Bronchus fibroblast of lung (primary cell): Measurements from ENCODE around the gene S100A12. TPM values are rescaled to one million over a fixed set of nuclear protein-coding genes. Genes with fewer than 3 reads are reported as not detected.

Experiments
- total RNA-seq: library from RNA; depleted of rRNA; stranded (reverse); fragments of >200 nt; gene quantifications from 2 replicates; pipeline ENCODE4 v1.2.3, GENCODE V29; 2015

The S100A12 gene
- not detected in 2 replicates for total RNA-seq

GRCh38 chr1:153375511-153375910 lies at the start of gene S100A12:
Gene S100A12 (minus strand): TSS chr1:153375621. CDS start chr1:153374592, 1,029 bp downstream.

DNA sequence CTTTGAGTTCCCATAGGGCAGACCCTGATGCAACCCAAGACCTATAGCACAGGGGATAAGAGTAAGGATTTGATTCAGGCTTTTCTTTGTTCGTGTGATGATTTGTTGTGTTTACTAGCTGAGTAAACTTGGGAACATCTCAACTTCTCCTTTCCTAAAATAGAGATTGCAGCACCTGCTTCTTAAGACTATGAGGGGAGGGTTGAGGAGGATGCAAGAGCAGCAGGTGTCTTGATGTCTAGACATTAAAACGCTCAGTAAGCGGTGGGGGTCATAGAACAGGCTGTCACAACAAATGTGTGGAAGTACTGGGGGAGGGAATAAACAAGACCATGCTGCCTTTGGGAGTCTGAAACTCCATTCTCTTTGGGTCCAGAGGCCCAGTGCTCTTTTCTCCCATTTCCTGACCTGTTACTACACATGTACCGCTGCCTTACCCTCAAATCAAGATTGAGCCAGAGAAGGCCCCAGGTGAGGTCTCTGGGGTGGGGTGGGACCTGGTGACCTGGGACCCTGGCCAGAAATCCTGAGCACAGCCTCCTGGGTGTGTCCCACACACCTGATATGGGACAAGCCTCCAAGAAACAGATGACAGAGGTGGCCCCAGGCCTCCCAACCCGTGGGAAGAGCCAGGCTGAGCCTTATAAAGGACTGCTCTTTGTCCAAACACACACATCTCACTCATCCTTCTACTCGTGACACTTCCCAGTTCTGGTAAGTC lies 40.6 kb upstream of the S100A12 start, which contains the start of gene S100A7A:
Gene S100A7A (plus strand): TSS at position 671 of the 721 bp plus-strand sequence. CDS start 1,563 bp downstream, outside the sequence.

GRCh38 chr1:153390938-153391710 lies 15.7 kb upstream of the S100A12 start, which contains the start of gene S100A8:
Gene S100A8 (minus strand): TSS chr1:153391073. CDS start chr1:153390535, 538 bp downstream.

DNA sequence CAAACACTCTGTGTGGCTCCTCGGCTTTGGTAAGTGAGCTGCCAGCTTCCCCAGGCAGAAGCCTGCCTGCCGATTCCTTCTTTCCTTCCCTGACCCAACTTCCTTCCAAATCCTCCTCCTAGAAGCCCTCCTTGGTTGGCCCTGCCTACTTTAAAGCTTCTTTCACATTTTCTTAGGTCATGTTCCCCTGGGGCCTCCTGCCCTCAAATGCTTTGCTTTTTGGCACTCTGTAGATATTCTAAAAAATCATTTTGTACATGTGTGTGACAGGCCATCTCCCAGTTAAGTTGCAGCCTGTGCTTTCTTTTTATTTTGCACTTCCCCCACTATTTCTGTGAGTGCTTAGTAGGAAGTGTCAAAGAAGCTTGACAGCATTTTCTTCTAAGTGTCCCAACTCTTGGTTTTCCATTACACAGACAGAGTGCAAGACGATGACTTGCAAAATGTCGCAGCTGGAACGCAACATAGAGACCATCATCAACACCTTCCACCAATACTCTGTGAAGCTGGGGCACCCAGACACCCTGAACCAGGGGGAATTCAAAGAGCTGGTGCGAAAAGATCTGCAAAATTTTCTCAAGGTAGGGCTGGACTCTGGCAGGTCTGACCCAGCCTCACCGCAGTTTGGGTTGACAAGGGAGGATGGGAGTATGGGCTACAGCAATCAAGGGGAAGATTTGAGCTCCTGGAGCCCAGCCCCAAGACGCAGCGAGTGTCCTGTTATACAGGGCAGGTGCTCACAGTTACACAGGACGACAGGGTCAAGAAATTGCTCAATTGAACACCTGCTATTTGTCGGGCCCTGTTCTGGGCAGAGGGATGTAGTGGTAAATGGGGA lies 17.3 kb downstream of the S100A12 start, which contains the start of gene S100A9:
Gene S100A9 (plus strand): TSS at position 2 of the 838 bp plus-strand sequence. CDS start 430 bp downstream, at position 432.

GRCh38 chr1:153348511-153349362 lies 26.7 kb downstream of the S100A12 start, which contains the start of gene PGLYRP4:
Gene PGLYRP4 (minus strand): TSS chr1:153348841. CDS start chr1:153347932, 909 bp downstream.

Other genes with a start within 250 kb of the S100A12 start
- gene SPRR2G, start 224.7 kb downstream of the S100A12 start, total RNA-seq: not detected in 2 replicates
- not detected in 2 replicates for gene LELP1, start 172.2 kb downstream of the S100A12 start, total RNA-seq
- not detected in 2 replicates for gene PRR9, start 158.0 kb downstream of the S100A12 start, total RNA-seq
- not detected in 2 replicates for gene LORICRIN, start 115.9 kb downstream of the S100A12 start, total RNA-seq
- not detected in 2 replicates for gene PGLYRP3, start 62.7 kb downstream of the S100A12 start, total RNA-seq
- gene PGLYRP4, start 26.8 kb downstream of the S100A12 start, total RNA-seq: not detected in 2 replicates
- not detected in 2 replicates for gene S100A9, start 17.8 kb downstream of the S100A12 start, total RNA-seq
- not detected in 2 replicates for gene S100A8, start 15.5 kb upstream of the S100A12 start, total RNA-seq
- gene S100A7A, start 40.9 kb upstream of the S100A12 start, total RNA-seq: not detected in 2 replicates
- gene S100A7, start 85.0 kb upstream of the S100A12 start, total RNA-seq: not detected in 2 replicates
- gene S100A6, start 160.4 kb upstream of the S100A12 start, total RNA-seq: 1,607 and 1,644 TPM in 2 replicates
- gene S100A5, start 165.3 kb upstream of the S100A12 start, total RNA-seq: 1.3 TPM in 1 of 2 replicates, not detected in the other
- gene S100A4, start 170.2 kb upstream of the S100A12 start, total RNA-seq: 108 and 141 TPM in 2 replicates
- gene S100A3, start 173.6 kb upstream of the S100A12 start, total RNA-seq: 11.6 and 12.1 TPM in 2 replicates
- 4.5 and 10.8 TPM in 2 replicates for gene S100A2, start 190.2 kb upstream of the S100A12 start, total RNA-seq
- 386 and 391 TPM in 2 replicates for gene S100A16, start 237.5 kb upstream of the S100A12 start, total RNA-seq
- 0.34 TPM in 1 of 2 replicates, not detected in the other for gene S100A14, start 240.7 kb upstream of the S100A12 start, total RNA-seq